Adipose tissue (tissue), 3 donors: ENCODE measurements around the gene PCP2. TPM values are rescaled to one million over a fixed set of nuclear protein-coding genes. Genes with fewer than 3 reads are reported as not detected.
A peak's percentile ranks its signal among the peaks of the same experiment; 100 is the strongest.

Source experiments
- H3K27ac ChIP-seq: one replicate; pipeline ENCODE4 v1.5.1; 2013; ENCODE audit warnings: low read depth, low read length
- WGBS, 3 donors: extraction: QIAGEN DNeasy Blood & Tissue Kit; methylation state at CpG; one replicate each; pipeline ENCODE4 v1.1.7; 2013; 5-methylcytosine and 5-hydroxymethylcytosine counted together
- polyA plus RNA-seq, 3 donors: library from polyadenylated mRNA; stranded (reverse); fragments of 200-250 nt; gene quantifications; one replicate each; pipeline ENCODE4 v1.2.3, GENCODE V29; 2013
- donor health status: healthy with polysubstance abuse.
- donor health status: Bipolar disorder and iron deficiency.
- donor health status: healthy.

PCP2 gene
- polyA plus RNA-seq, 3 donors: 0.10 to 3.7 TPM; not detected in 1

DNA sequence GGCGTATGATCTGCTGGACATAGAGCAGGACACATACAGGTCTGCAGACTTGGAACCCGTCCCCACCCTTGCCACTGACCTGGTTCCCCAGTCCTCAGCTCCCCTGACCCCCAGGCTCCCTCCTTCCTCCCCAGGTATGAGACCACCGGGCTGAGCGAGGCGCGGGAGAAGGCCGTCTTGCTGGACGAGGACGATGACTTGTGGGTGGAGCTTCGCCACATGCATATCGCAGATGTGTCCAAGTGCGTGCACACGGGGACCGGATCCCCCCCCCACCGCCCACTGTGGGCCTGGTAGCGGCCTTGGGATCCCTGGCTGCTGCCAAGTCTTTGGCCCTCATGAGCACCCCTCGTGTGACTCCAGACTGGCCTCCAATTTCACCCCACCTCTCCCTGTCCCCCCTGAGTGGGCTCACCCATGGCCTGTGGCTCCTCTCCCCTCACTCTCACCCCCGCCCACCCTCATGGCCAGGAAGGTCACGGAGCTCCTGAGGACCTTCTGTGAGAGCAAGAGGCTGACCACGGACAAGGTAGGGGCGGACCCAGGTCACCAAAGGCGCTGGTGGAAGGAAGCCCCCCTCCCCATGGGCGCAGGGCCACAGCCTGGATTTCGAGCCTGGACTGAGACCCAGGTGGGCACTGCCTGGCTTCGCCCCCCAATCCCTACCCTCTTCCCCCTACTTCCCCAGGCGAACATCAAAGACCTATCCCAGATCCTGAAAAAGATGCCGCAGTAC, 8.9 kb upstream of the PCP2 start:
- 88 to 93% (median 92%) methylated on average over 27 of the region's 27 CpGs for WGBS, 3 donors

DNA sequence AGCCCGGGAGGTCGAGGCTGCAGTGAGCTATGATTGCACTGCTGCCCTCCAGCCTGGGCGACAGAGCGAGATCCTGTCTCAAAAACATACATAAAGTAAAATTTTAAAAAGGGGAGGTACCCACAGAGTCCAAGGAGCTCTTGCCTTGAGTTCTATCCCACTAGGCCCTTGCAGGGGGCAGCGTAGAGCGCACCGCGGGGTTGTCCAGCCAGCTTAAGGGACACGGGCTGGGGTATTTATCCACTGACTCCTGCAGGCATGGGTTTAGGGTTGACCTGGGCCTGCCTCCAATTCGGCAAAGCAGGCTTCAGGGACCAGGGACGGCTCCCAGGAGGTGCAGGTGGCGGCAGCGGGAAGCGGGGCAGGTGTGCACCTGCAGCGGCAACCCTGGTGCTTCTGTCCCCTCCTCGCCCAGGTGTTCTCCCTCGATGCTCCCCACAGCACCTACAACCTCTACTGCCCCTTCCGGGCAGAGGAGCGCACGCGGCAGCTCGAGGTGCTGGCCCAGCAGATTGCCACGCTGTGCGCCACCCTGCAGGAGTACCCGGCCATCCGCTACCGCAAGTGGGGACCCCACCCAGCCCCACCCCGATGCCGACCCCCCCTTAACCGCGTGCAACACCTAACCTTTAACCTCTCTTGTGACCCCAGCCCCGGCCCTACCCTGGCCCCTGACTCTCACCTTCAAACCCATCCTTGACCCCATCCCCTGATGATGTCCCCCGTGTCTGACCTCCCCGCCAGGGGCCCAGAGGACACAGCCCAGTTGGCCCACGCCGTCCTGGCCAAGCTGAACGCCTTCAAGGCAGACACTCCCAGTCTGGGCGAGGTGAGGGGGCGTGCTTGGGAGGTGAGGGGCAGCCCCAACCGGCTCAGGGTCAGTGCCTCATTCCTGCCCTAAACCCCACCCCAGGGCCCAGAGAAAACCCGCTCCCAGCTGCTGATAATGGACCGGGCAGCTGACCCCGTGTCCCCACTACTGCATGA, 8.1 kb upstream of the PCP2 start:
- H3K27ac ChIP-seq: no peak overlapping the region
- 78 to 87% (median 86%) methylated on average over 40 to 43 of the region's 43 CpGs for WGBS, 3 donors

More for the DNA sequence above, 8.9 kb upstream of the PCP2 start:
- no peak overlapping the region for H3K27ac ChIP-seq

DNA sequence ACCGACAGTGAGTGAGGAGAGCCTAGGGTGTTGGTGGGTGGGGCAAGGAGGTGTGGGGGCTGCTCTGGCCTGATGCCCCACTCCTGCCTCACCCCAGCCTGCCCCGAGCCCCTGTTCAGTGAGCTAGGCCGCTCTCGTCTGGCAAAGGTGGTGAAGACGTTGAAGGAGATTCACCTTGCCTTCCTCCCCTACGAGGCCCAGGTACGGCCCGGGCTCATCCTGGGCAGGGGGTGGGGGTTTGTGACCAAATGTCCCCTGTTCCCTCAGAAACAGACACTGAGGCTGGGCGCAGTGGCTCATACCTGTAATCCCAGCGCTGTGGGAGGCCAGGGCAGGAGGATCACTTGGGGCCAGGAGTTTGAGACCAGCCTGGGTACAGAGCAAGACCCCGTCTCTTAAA, 7.3 kb upstream of the PCP2 start:
- 92 to 93% (median 92%) methylated on average over 11 of the region's 11 CpGs for WGBS, 3 donors
- no peak overlapping the region for H3K27ac ChIP-seq

DNA sequence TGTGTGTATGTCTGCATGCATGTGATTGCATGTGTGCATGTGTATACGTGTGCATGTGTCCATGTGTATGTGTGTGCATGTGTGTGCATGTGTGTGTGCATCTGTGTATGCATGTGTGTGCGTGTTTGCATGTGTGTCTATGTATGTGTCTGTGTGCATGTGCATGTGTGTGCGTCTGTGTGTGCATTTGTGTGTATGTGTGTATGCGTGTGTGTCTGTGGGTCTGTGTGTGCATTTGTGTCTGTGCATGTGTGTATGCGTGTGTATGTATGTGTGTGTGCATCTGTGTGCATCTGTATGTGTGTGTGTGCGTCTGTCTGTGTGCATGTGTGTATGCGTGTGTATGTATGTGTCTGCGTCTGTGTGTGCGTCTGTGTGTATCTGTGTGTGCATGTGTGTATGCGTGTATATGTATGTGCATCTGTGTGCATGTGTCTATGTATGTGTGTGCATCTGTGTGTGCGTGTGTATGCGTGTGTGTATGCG, 6.4 kb upstream of the PCP2 start:
- H3K27ac ChIP-seq: no peak overlapping the region
- WGBS, 3 donors: 96 to 98% (median 98%) methylated on average over 13 of the region's 13 CpGs

DNA sequence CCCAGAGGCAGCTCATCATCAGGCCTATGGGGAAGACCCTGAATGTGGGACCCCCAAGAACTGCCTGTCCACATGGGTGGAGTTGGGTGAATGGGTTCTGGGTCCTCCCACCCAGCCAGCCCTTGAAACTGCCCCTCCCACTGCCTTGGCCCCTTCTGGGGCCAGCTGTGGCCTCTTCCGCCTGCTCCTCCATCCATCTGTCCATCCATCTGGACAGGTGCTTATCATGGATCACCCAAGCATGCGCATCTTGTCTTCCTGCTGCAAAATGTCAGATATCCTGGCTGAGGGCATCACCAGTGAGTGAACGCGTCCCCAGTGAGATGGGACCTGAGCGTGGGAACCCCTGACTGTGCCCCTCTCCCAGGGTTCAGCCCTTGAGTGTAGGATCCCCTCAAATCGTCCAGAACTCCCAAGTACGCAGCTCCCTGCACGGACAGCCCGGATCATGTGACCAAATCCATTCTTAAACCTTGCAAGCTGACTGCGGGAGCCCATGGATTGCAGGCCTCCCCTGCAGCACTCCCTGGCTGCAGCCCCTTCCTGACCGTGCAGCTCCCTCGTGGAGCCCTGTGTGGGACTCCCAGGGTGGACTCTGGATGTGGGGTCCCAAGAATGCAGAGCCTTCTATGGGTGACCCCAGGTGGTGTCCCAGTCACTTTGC, 5.4 kb upstream of the PCP2 start:
- no peak overlapping the region for H3K27ac ChIP-seq
- 72 to 73% (median 73%) methylated on average over 12 of the region's 12 CpGs for WGBS, 3 donors

DNA sequence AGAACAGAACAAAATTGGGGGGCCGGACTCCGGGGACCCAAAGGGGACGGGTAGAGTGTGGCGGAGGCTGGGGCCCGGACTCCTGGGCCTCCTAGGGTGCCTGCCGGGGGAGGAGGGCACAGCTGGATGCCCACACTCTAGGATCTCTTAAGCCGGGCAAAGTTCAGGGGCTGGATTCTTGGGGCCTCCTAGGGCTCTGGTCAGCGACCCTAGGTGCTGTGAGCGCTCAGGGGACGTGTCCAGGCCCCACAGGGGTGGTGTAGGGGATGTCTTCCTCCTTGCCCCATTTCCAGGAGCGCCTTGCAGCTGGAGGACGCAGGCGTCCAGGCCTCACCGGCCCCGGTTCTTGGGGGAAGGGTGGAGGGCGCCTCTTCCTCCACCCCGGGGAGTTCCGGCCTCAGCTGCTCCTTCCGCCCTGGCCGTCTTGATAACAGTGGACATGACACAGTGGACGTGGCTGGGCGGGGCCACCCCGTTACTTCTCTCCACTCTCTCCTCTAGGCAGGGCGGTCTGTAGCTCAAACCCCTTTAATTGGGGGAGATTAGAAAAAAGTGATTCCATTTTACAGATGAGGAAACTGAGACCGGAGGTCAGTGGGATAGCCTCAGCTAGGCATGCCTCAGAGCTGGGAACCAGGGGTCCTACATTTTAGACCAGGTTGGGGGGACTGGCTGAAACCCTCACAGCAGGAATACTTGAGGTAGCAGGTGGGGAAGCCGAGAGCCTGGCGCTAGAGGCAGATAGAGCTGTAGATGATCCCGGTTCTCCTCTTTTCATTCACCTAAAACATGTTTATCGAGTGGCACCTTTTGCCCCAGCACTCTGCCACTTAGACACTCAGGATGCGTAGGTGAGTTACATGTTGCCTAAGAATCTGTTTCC, 4.1 kb upstream of the PCP2 start:
- 27 to 33% (median 28%) methylated on average over 29 to 30 of the region's 30 CpGs for WGBS, 3 donors

DNA sequence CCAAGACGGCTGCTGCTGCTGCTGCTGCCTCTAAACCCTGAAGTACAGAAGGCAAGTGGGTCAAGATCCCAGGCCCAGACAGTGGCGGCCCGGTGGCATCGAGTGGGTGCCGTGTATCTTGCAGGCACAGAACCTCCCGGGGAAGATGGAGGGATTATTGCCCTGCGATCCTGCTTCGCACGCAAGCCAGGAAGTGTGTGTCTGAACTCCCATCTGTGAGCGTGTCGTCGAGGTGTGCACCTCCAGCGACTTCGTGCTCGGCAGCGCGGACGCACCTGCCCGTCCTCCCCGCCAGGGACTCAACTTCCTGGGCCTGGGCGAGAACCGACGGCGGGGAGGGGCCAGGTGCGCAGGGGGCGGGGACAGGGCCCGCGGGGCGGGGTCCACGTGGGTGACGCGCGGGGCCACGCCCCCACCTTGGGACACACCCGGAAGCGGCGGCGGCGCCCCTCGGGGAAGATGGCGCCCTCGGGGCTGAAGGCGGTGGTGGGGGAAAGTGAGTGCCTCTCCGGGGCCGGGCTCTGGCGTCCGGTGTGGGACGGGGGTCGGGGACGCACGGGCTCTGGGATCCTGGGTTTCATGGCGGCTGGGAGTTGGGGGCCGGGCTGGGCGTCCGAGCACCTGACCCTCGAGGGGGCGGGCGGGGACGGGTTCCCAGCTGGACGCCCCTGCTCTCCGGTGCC, 3.3 kb upstream of the PCP2 start, which contains the start of gene STXBP2:
STXBP2 (plus strand) TSS at position 420 of the 683 bp plus-strand sequence; CDS start at position 460, 40 bp downstream.
- peak within 1 kb of the TSS; percentile 62 for H3K27ac ChIP-seq
- WGBS, 3 donors: 4 to 7% (median 6%) methylated on average over 57 to 61 of the region's 61 CpGs

More for the DNA sequence above, 4.1 kb upstream of the PCP2 start:
- peak overlapping the region; percentile 62 for H3K27ac ChIP-seq

DNA sequence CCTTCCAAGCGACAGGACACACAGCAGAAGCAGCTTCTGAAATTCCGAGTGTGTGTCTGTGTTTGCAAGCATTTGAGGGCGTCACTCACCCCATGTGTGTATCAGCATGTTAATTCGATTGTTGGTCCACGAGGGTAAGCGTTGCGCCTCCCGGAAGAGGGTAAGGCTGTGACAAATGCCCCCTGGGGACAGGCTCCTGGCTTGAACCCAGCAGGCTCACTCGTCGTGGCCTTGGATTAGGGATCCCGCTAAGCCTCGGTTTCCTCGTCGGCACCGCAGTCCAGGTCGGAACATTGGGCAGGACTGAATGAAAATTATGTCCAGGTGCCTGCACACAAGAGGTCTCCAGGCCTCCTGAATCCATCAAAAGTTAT, 2.8 kb upstream of the PCP2 start:
- WGBS, 3 donors: 56 to 67% (median 65%) methylated on average over 16 of the region's 16 CpGs
- no peak overlapping the region for H3K27ac ChIP-seq

DNA sequence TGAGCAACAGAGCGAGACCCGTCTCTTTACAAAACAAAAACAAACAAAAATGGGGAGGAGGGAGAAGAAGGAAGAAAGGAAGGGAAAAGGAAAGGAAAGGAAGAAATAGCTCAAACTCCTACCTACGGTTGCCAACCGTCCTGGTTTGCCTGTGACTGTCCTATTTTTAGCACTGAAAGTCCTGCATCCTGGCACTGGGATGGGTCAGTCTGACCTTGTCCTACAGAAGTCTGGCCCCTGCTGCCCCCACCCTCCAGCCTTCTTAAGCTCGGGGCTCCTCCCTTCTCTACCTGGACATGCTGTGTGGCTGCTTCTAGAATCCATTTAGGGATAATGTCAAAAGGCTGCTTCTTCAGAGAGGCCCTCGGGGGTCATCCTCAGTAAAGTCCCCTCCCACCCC, 2.2 kb upstream of the PCP2 start:
- WGBS, 3 donors: 42 to 61% (median 50%) methylated on average over 6 of the region's 6 CpGs
- H3K27ac ChIP-seq: no peak overlapping the region

DNA sequence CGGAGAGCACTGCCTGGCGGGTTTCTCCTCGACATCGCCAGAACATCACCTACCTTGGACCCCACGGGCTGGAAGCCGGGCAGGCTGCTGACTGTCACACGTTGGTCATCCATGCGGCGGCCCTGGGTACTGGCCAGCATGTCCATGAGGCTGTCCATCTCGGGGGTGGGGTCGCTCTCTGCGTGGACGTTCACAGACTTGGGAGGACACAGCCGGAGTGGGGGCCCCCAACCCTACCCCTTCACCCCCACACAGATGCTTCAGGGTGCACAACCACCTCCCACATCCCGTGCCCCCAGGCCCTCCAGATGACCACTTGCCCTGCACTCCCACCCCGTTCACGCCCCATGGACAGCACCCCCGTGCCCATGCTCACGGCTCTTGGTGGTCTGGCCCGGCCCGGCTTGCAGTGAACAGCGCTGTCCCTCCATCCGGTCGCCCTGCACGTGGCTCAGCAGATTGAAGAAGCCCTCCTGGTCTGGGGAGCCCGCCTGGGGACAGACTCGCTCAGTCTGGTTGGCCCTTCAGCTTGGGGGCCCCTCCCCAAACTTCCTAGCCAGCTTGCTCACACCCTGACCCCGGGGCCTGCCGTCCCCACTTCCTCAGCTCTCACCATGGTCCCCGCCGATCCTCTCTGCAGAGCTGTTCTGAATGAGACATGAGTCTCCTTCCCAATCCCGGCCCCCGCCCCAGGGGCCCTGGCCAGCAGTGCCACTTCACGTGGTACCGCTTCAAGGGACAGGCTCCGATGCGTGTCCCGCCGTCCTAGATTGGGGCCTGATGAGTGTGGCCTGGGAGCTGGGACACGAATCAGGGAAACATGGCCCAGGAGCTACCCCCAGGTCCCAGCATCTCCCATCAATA, 947 bp downstream of the PCP2 start:
- WGBS, 3 donors: 88 to 90% (median 89%) methylated on average over 40 of the region's 40 CpGs

DNA sequence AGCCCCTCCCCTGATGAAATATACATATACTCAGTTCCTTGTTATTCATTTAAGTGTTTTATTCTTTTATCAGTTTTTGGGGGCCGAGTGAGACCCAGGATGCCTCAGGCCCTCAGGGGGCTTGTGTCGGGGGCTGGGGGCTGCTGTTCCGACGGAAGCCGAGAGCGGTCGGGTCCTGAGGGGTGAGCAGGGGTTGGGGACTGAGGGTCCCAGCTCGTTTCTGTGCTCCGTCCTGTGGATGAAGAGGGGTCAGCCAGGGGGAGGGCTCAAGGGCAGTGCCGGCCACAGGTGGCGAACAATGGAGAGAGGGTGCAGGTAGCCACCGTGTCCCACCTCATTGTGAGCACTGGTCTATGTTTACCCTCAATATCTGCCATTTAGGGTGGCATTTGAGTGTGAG, 1.9 kb downstream of the PCP2 start:
- 84 to 93% (median 90%) methylated on average over 12 of the region's 12 CpGs for WGBS, 3 donors
- H3K27ac ChIP-seq: no peak overlapping the region

More for the DNA sequence above, 947 bp downstream of the PCP2 start:
- H3K27ac ChIP-seq: no peak overlapping the region

DNA sequence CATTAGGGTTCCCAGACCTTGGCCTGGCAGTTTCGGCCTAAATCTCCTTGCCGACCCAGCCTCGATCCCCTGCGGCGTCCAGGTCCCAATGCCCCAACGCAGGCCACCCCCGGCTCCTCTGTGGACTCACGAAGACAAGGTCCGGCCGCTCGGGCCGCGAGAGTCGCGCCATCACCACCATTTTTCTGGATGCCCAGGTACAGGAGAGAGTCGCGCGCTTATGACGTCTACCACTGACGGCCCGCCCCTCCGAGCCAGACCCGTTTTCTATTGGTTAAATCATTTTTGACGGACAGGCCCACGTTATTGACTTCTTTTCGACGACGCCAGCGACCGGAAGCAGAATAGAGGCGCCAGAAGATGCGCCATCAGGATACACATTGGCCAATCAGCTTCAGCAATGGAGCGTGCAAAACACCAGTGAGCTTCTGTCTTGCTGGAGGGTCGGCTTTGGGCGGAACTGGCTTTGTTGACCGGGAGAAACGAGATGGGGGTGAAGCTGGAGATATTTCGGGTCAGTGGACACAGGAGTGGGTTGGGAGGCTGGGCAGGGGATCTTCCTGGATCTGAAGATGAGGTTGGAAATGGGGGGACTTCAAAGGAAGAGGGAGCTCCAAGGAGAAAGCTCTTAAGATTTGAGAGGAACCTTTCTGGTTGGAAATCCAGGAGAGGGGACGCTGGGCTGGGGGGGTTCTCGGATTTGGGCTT, 4.0 kb downstream of the PCP2 start, which contains the start of the genes PET100 and XAB2:
PET100 (plus strand) TSS at position 447 of the 708 bp plus-strand sequence; CDS start at position 488, 41 bp downstream.
XAB2 (minus strand) TSS at position 199 of the 708 bp plus-strand sequence; CDS start at position 181, 18 bp downstream.
- H3K27ac ChIP-seq: peak within 1 kb of the TSS; percentile 32
- WGBS, 3 donors: 0% methylated on average over 40 of the region's 40 CpGs

DNA sequence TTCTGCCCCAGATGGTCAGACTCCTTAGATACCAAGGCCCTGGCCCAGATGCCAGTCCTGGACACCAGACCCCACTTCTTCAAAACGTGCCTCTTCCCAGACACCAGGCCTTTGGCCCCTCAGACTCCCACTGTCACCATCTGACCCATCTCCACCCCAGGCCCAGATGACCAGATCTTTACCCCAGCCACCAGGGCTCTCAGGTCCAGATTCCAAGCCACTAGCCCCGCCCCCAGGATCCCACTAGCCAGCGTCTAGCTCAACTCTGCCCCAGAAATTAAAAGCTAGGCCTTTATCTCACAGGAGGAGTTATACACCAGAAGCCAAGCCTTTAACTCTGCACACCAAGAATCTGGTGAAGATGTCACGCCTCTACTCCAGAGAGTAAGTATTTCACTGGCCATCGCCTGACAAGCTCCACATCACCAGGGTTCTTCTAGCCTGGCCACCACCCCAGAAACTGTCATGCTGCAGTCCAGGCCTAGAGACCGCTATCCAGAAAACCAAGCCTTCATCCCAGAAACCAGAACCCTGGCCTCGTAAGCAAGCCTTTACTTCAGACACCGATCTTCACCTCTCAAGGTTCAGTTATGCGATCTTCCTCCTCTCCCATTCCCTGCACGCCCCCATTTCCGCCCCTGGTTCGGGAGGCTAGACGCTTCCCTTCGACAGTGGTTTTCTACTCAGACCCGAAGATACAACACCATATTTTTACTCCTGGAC, 4.8 kb downstream of the PCP2 start:
- H3K27ac ChIP-seq: peak overlapping the region; percentile 32
- WGBS, 3 donors: 3 to 5% (median 3%) methylated on average over 15 of the region's 15 CpGs

DNA sequence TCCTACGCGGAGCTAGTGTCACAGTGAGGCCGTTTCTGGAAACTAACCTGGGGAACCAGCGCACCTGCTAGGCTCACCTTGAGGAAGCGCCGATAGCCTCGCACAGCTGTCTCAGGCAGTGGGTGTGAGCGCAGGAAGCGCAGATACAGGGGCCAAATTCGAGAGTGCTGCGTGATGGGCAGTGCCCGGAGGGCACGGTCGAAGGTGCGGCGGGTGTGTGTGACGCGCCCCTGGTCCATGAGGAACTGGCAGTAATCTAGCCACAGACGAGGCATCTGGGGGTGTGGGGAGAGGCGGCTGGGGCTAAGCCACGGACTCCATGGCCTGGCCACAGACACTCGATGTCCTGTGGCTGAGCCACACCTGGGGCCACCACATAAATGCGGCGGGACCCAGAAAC, 6.4 kb downstream of the PCP2 start:
- no peak overlapping the region for H3K27ac ChIP-seq
- 89 to 94% (median 92%) methylated on average over 20 to 24 of the region's 24 CpGs for WGBS, 3 donors
